H1 (cell line): ENCODE data around the gene SMIM38. TPM values are rescaled to one million over a fixed set of nuclear protein-coding genes. Genes with fewer than 3 reads are reported as not detected.

Experiments
- ATF2 ChIP-seq: IDR thresholded peaks from 2 replicates; pipeline ENCODE4 v1.6.1; 2012; ENCODE audit warnings: low read length, inconsistent platforms
- BCL11A ChIP-seq, 2 experiments: IDR thresholded peaks; one replicate each; pipeline ENCODE4 v1.6.1; 2011; ENCODE audit warnings: low read depth in 2 of 2, low read length in 2 of 2, mild to moderate bottlenecking in 2 of 2
- KDM5A ChIP-seq: fragments of 200-600 bp; IDR thresholded peaks from 2 replicates; pipeline ENCODE4 v1.7.1; 2012; ENCODE audit warnings: mild to moderate bottlenecking, low read length, inconsistent platforms, mixed read lengths
- RNF2 ChIP-seq: fragments of 200-900, 300-1000 bp; sonication (generic); IDR thresholded peaks from 2 replicates; pipeline ENCODE4 v1.7.1; 2016; ENCODE audit warnings: borderline replicate concordance, low read depth, mild to moderate bottlenecking, antibody characterized with exemption, low read length; ENCODE audit not compliant: poor library complexity, severe bottlenecking; ENCODE audit errors: missing control alignments
- SAP30 ChIP-seq: fragments of 300-600 bp; sonication (generic); IDR thresholded peaks from 2 replicates; pipeline ENCODE4 v1.7.1; 2012; ENCODE audit warnings: low read length, moderate library complexity, mild to moderate bottlenecking, inconsistent platforms; ENCODE audit not compliant: insufficient read depth, insufficient replicate concordance
- TCF12 ChIP-seq: IDR thresholded peaks from 2 replicates; pipeline ENCODE4 v1.6.1; 2011; ENCODE audit warnings: low read depth, mild to moderate bottlenecking, low read length
- polyA plus RNA-seq, 7 experiments: library from polyadenylated mRNA; depleted of rRNA in 3 of 7; stranded (reverse) in 5 of 7; unstranded in 2 of 7; fragments of >200 nt in 5 of 7; fragments of 200-250 nt in 2 of 7; gene quantifications; 1 replicate in 5 of 7; 2 replicates in 1 of 7; 4 replicates in 1 of 7; pipeline versions ENCODE4 v1.2.1 to v1.2.3, GENCODE V29; 2011 to 2013; ENCODE audit warnings: missing spikeins in 2 of 7, mixed read lengths in 2 of 7
- total RNA-seq: library from RNA; stranded (reverse); fragmentation: NEBNext Ultra II Directional; extraction: Animal tissue kit (Norgen Biotek cat#: 25700); gene quantifications from 2 replicates; pipeline ENCODE4 v1.2.1, GENCODE V29; 2021

Gene SMIM38
- total and polyA plus RNA-seq, 2 of the 8 experiments (the other 6 are each of a cell fraction or from before 2014, with no cell fraction given), result 0.17 to 0.20 TPM

GRCh38 chr11:69200331-69201065 is 44.8 kb downstream of the SMIM38 start (continued):
- no peak for TF ChIP-seq RNF2
- no peak for TF ChIP-seq ATF2
- TF ChIP-seq BCL11A (IDR thresholded peaks at IDR 0.05; ENCODE audit: low read depth in 2 of 2, low read length in 2 of 2), result no peak
- TF ChIP-seq SAP30, result no peak
- TF ChIP-seq TCF12, result no peak
- no peak for TF ChIP-seq KDM5A
